CD4-positive, alpha-beta T cell treated with Interleukin-10 for 1 hour (primary cell): ENCODE measurements around the gene PTPRD.
"Not testable (repeated sequence)": the region's sequence is repeated elsewhere in the genome, so short reads cannot be mapped to it uniquely, and the experiment has no call there.

Source experiments
- DNase-seq: peaks from one replicate; pipeline ENCODE4 v3.0.0-alpha.2; 2020

Gene PTPRD

DNA sequence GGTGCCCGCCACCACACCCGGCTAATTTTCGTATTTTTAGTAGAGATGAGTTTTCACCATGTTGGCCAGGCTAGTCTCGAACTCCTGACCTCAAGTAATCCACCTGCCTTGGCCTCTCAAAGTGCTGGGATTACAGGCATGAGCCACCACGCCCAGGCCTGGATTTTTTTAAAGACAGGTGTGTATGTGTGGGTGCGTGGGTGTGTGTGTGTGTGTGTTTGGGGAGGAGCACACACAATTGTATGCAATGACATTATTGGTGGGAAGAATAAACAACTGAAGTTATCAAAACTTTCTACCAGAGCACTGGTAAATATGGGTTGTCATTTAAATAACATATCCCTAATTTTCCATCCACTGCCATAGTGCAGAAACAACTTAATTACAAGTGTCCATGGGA lies 1915.2 kb downstream of the PTPRD start:
- DNase-seq, result not testable (repeated sequence)

DNA sequence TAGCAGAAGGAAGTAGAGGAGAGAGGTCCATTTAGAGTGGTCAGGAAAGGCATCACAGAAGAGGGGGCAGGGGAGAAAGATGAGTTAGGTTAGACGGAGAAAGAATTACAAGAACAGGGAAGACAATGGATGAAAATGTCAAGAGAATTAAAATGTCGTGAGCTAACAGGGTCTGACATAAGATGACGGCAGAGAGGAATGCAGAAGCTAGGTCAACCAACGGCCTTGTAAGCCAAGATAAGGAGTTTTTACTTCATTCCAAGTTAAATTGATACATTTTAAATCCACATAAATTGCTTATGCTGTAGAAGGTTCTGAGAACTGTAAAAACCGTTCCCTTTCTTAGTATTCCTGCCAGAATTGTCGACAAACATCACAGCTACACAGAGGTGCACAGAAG lies 1916.3 kb downstream of the PTPRD start:
- DNase-seq, result no peak

DNA sequence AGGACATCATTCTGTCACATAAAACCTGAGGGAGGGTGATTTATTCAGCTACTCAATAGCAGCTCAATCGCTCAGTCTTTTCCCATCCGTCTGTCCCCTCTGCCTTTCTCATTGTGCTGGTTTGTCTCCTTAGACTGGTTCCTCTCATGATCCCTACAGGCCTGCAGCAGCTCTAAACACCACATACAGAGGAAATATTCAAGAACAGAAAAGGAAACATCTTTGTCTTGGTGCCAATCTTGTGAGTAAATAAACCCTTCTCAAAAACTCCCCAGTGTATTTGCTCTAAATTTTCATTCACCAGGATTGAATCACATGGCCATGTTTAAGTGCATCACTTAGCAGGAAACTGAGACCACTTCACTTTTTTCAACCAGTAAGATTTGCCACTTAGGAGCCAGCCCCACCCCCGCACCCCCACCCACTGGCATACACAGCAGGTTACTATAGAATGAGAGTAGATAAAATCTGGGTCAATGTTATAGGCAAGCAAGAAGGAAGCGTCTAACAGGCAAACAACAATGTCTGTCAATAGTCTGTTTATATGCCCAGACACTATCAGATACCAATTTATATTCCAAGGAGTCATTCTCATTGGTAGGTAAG lies 1917.7 kb downstream of the PTPRD start:
- DNase-seq, result no peak

DNA sequence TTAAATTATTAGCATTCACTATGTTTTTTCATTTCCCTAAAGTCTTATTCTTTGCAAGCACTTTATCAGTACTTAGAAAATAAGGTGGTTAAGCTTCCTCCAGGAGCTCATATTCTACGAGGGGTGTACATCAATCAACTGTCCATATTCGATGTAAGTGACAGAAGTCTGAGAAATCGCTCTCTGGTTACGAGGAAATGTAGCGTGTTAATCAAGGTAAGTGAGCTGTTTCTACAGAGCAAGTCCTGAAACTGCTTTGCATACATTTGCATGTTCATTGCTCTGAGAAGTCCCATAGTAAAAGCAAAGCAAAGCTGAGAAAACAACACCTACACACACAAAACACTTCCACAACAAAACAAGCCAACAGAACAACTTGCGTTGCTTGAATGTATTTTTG lies 1919.3 kb downstream of the PTPRD start:
- no peak for DNase-seq

DNA sequence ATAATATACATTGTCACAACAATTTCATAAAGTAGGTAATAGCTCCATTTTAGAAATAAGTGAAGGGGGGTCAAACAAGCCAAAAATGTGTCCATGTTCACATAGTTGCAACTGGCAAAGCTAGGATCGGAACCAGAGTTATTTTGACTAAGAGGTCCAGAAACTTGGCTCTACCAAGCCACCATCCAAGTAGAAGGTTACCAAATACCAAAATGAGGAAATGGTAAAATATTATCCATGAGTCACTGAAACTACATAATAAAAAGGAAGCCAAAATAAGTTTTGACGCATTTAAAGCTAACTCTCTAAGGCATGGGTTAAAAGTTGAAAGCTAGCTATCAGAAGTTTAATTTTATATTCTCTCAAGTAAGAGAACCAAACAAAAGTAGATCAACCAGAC lies 1926.3 kb downstream of the PTPRD start:
- DNase-seq, result no peak

DNA sequence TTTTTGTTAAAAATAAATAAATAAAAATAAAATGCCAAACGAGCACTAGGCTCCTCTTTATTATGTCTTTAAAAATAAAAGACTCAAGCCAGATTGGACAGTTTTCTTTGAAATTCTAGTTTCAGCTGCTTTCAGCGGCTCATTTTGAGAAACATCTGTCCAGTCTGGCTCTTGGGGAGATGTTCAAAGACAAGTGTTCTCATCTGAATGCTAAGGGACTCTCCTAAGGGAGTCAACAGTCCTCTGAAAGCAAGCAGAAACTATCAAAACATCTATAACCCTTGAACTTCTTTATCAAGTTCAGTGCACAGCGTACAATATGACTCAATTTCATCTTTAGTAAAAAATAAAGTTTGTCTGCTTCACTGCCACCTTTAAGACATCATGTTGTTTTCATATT lies 1927.0 kb downstream of the PTPRD start:
- no peak for DNase-seq

DNA sequence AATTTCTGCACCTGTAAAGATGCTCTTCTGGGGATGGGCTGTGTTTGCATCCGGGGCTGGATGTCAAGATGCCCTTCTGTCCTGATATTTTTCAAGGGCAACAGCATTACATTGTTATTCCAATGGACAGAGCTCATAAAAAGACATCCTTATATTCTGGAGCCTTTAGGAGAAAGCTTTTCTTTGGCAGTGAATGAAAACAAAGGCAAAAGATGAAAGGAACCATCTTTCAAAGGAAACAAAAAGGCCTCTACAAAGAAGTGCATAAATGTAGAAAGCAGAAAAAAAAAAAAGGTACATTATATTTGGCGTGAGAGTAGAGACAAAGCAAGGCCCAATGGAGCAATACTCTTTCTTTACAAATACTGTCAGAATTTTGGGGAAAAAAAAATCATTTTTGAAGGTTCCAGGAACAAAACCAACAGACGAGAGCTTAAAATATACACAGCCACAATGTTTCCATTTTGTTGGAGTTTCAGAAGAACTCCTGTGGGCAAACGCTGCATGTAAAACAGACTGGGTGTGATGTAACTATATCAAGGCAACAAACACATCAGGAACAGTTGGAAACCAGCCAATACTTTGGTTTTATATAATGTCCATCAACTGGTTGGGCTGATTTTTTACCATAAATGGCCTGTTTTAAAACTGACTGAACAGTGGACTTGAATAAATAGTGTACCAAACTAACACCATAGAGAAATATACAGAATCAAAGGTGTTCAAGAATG lies 1927.7 kb downstream of the PTPRD start:
- no peak for DNase-seq

DNA sequence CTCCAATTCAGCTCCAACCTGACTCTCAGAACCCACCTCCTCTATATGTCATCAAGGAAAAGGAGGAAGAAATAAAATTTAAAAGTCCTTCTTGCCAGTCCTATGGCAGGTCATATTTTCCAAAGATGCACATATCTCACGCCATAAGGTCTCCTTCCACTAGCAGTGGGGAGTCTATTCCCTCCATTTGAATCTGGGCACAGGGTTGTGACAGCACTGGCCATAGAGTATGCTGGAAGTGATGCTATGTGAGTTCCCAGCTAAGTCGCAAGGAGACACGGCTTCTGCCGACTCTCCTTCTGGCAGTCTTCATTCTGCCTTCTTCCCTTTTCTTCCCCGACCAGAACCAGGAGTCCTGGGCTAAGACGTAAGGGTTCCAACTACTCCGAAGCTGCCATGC lies 1929.3 kb downstream of the PTPRD start:
- DNase-seq, result no peak

DNA sequence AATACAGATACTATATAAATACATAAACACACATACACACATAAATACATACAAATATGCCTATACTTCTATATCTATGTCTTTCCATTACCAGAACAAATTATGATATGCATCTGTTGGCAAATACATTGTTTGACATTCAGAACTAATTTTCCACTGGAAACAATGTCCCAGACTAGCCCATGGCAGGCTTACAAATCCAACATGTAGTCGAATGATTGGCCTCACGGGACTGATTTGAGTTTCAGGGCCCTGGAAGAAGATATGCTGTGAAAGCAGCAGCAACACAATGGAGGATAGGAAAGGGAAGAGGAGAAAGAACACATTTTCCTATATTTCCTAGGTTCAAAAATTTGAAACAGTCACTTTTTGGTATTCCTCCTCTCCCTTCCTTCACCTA lies 1932.1 kb downstream of the PTPRD start:
- DNase-seq, result no peak

DNA sequence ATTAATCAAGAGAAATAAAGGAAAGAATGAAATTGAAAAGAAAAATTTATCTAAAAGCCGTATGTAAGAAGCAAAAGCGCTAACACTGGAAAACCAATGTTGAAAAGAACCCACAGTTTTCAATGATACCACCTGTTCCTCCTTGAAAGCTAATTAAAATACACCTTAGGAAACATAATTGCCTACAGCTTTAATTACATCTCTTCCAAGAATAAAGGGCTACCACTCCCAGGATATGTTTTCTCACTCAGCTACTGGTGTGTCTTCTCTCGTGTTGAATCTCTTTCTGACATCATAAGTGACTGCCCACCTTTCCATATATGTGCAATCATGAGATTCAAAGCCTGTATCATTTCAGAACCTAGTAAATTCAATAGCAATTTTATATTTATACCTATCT lies 1932.6 kb downstream of the PTPRD start:
- DNase-seq, result no peak

DNA sequence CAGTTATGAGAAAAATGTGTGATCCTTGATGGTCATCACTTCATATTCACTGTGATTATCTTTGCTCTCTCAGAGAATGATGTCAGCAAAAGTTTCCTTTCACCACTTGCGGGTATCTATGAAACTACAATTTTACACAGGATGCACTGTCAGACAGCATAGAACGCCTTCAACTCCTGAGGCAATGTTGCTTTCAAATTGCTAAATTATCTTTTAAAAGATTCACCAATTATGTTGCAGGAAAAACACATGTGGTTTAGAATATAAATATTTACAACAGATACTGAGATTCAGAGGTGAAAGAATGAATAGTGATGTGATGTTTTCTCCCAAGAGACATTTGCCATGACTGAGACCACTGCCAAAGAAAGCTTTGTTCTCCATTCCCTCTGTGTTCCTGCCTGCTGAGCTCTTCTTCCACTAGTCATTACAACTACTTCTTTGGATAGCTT lies 1933.4 kb downstream of the PTPRD start:
- no peak for DNase-seq

DNA sequence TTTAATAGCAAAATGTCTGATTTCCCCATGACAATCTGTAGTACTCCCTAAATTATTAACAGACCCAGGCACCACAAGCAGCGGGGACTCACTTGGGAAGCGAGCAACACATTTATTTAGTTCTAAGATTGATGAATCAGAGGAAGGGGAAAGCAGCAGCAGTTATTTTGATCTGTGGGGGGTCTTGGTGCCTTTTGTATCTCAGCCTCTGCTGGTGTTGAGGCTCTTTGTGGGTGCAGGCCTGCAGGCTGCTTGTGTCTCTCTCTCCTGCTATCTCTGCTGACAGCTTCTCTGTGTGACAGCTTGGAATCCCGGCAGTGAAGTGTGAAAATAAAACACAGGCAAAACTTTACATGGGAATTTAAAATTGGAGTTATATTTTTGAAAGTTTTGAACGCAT lies 1935.1 kb downstream of the PTPRD start:
- no peak for DNase-seq

DNA sequence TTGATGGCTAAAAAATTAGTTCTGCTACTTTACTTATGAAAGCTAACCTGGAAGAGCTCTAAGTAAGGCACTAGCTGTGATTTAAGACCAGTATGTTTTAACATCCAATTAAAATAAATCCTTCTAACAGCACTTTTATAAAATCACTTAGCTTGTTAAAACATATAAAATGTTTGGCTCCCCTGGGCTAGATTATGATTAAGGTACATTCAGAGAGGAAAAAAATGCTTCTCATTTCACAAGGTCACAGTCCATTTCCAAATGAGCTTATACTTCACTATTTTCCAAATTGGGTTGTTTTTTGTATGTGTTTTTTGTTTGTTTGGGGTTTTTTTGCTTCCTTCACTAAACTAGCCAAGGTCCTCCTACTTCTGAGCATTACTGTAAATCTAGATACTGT lies 1938.3 kb downstream of the PTPRD start:
- no peak for DNase-seq

DNA sequence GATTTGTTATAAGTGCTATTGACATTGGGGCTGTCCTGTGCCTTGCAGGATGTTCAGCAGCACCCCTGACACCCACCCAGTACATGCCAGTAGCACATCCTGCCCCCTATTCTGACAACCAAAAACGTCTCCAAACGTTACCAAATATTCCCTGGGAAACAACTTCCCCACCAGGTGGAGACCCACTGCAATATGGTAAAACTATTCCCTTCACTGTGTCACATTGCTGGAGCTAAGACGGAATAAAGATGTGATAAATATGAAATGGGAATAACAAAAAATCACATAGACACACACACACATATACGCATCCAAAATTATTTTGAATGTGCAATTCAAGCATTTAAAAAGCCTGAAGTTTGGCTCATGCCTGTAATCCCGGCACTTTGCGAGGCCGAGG lies 1939.0 kb downstream of the PTPRD start:
- DNase-seq, result no peak

DNA sequence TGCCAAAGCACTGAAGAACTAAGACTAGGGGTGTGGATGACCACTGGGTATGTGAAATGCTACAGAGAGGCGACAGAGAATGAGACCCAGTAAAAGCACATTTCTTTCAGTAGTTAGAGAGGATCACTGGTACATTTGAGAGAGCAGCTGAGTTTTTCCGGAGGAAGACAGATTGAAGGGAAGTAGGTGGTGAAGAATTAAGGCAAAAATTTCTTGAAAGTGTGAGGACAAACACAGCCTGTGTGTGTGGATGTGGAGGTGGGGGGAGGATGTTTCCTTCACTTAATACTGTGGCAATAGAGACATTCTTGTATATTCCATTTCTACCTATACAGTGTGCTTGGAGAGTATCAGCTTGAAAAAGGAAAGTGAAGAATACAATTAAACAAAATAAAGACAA lies 1942.1 kb downstream of the PTPRD start:
- no peak for DNase-seq

DNA sequence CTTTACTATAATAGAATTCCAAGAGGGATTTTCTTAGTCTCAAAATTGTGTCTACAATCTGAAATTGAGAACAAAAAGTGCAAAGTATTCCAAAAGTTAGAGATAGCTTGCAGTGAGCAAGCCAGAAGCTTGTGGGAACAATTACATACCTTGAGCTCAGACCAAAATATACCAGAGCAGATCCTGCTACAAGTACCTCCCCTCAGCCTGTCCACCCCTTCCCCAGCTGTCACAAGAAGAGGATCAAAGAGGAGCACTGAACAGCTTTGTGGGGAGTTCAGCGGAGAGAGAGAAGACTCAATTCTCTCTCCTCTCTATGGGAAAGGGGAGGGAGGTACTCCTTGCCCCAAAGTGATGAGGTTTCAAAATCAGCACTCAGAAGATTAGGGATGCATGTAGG lies 1944.1 kb downstream of the PTPRD start:
- DNase-seq, result no peak

DNA sequence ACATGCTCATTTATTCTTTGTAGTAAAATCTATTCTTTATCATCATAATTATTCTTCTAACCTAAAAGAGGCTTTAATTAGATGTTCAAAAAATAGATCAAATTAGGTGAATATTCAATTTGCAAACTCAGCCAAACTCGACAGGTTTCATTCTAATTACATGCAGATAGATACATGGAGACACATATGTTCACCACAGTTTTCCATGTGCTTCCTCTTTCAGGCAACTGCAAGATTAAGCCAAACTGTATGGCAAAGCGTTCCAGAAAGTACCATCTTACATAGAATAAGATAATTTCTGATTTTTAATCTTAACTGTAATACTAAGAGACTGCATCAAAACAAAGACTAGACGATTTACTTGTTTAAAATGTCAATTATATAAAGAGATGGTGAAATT lies 1944.6 kb downstream of the PTPRD start:
- no peak for DNase-seq

DNA sequence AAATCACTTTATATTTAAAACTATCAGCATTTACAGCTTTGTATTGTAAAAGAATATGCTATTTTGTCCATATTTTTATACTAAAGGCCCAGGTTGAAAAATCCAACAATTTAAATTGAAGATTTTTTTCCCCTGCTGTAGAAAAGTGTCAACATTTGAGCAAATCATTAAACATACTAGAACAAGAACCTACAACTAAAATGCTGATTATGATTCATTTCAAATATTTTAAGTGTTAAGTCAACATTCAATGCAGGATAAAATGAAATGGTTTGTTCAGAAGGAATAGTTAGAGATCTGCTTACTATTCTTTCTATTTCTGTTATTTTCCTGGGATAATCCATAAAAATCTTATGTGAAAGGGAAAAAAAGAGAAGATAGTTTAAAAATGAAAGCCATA lies 1946.7 kb downstream of the PTPRD start:
- DNase-seq, result no peak

DNA sequence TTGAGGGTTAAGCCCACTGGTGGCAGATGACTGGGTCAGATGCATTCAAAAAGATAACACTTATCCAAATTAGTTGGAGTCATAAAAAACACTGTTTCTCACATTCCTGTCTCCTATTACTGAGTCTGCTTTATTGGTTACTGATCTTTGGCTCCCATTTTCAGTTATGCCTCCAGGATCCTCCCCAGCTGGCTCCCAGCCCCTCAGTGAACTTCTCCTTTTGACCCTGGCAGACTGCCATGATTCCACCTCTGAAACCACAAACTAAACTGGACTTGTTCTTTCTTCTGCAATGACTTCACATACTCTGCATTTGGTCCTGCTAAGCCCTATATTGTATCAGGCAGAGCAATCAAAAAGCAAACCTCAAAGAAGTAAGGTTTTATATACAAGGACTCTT lies 1952.4 kb downstream of the PTPRD start:
- DNase-seq, result peak; percentile 1

DNA sequence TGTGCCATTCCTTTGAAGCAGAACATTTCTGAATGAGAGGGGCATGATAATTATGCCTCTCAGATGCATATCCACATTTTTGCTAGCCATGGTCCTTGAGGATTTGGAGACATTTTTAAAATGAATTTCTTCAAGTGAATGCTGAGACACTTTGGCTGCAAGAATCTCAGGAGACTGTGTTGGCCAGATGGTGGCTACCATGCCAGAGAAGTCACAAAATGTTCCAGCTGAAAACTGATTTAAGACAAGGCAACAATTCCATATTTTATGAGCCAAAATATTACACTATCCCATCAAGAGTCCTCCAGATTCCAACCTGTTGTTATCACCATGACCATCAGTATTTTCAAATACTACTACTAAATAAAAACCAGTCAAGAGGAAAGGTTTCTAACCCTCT lies 1953.7 kb downstream of the PTPRD start:
- DNase-seq, result no peak

DNA sequence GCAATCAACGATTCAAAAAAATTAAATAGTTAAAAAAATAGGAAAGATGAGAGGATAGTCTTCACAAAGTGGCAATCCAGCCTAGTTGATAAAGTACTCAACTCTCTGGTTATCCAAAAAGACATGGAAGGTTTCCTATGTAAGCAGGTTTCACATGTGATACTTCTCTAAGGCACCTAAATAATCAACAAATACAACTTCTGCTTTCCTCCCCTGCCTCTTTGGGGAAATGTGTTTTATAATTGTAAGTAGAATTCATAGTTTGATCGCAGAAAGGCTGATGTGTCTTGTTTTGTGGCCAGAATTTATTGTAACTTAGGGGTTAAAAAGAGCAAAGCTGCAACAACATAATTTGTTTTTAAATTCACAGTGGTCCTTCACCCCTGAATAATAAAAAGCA lies 1957.7 kb downstream of the PTPRD start:
- DNase-seq, result no peak

DNA sequence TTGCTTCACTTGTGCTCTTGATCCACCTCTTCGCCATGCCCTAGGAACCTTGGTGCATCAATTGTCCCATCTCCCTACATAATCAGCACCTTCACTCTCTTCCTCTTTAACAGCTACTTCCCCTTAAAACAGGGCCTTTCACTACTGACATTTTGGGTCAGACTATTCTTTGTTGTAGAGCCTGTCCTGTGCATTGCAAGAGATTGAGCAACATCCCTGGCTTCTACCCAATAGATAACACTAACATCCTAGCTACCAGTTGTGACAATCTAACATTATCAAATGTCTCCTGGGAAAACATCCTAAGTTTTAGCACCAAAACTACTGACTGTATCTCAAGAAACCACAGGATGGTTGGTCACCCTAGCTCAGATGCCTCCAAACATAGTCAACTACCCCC lies 1958.9 kb downstream of the PTPRD start:
- DNase-seq, result no peak

DNA sequence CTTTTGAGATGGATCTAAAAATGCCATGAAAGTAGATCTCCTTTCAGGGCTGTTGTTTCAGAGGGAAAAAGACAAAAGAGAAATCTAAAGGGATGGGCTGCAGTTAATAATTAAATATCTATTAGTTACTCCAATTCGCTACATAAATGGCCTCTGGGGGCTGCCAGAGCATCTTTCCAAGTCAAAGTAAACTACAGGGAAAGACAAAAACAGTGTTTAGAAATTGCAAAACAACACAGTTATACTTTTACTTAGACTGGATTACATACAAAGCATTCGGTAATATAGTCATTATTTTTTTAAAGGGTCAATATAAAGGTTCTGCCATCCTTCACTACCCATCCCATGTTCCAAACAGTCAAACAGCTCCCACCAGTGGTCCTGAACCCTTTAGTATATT lies 1959.7 kb downstream of the PTPRD start:
- no peak for DNase-seq

DNA sequence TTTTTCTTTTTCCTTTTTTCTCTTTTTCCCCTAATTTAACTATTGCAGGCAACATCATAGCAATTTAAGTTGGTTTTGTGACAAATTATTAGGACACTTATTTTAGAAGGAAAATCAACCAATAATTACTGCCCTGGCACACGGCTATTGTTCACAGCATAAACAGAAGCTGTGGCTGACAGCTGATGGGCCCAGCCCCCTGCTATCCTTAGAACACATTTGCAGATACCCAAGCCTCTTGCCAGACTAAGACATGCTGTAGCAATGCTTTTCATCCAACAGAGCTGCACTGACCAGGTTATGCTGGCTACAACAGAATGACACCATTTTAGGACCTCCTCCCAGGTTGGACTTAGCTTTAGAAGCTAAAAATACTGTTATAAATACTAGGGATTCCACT lies 1960.5 kb downstream of the PTPRD start:
- no peak for DNase-seq

DNA sequence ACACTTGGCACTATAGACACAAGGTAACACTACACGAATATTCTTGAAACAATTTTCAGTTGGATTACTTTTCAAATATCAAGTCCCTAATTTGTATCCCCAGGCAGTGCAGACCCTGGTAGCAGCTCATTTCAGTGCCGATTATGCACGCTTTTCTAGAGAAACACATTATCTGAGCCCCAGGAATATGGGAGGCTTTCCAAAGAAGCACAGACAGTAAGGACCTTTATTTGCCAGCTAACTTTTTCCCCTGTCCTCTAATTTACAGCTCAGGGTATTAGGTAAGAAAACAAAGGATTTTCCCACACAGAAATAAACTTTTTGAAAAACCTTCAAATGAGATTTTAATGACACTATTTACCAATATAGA lies 1961.0 kb downstream of the PTPRD start:
- DNase-seq, result no peak
